ENCODE measurements around the gene HOXB5. TPM values are rescaled to one million over a fixed set of nuclear protein-coding genes. Genes with fewer than 3 reads are reported as not detected.

HOXB5 gene
- total RNA-seq, 1 experiment from 2014 or later, result not detected

DNA sequence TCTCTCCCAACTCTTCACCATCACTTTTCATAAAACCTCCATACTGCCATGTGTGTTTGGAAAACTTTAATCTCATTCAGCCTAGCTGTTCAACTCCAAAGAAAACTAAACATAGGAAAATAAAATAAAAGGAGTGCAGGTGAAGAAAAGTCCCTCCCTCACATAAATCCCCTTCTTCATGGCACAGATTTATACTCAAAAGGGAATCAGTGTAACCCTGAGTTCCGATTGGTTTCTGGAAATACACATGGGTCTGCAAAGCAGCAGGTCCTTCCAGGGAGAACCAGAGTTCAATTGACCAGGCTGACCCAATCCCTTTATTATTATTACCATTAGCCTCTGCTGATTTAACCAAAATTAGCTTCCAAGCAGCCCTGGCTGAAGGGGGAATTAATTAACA, 39.8 kb downstream of the HOXB5 start:
- H2BK120ac ChIP-seq (ENCODE audit: low read depth, low read length, poor library complexity, severe bottlenecking), result no peak overlapping the region
- H2BK5ac ChIP-seq (ENCODE audit: insufficient read length, low read length), result no peak overlapping the region
- no peak overlapping the region for H3K18ac ChIP-seq (ENCODE audit: insufficient read length, low read depth, low read length)
- peaks cover 3% of the 10 kb centered on the region for H4K20me1 ChIP-seq (ENCODE audit: control insufficient read depth, insufficient read depth, insufficient read length)
- H2BK12ac ChIP-seq (ENCODE audit: insufficient read length, low read depth, low read length), result no peak overlapping the region
- no peak overlapping the region for H4K5ac ChIP-seq (ENCODE audit: insufficient read length, low read depth, low read length)
- no peak overlapping the region for H3K4ac ChIP-seq (ENCODE audit: low read depth, low read length)
- Mint-ChIP-seq H3K36me3 (ENCODE audit: insufficient read depth in 1 of 3, low read depth in 3 of 3) (peaks cover 0 to 2% (median 0%) of the 10 kb centered on the region in 3 experiments; a peak in 1 of 7 replicates), H3K4me1 (peaks cover 16 to 36% of the 10 kb centered on the region in 2 experiments), H3K27ac (no peak overlapping the region; a peak in 1 of 7 replicates), H3K27me3 (ENCODE audit: low read depth) (peaks cover 99% of the 10 kb centered on the region), H3K9me3 (peaks cover 10% of the 10 kb centered on the region in 2 experiments; a peak in 4 of 5 replicates), H3K4me3 (no peak overlapping the region)
- H3K14ac ChIP-seq (ENCODE audit: insufficient read depth, low read length), result no peak overlapping the region
- no peaks in the 10 kb centered on the region for H3K9me3 ChIP-seq (ENCODE audit: control insufficient read depth, low read depth, low read length)
- no peak overlapping the region for H3K27ac ChIP-seq (ENCODE audit: insufficient read length, low read depth, low read length)
- H4K8ac ChIP-seq (replicated peaks; ENCODE audit: insufficient read length, low read depth, low read length), result no peak overlapping the region
- H2BK15ac ChIP-seq (ENCODE audit: low read depth, low read length), result no peak overlapping the region
- H2BK20ac ChIP-seq (ENCODE audit: low read depth, low read length, poor library complexity, severe bottlenecking), result no peak overlapping the region
- no peak overlapping the region for H3K23ac ChIP-seq (ENCODE audit: insufficient read length, low read depth, low read length)
- whole genome bisulfite sequencing (ENCODE audit: extremely low coverage, insufficient read length, low lambda C conversion rate), result no CpG with 5 or more reads among the region's 1 CpG
- peaks cover 91% of the 10 kb centered on the region for H3K27me3 ChIP-seq (ENCODE audit: insufficient read depth, low read length)
- H3K23me2 ChIP-seq (ENCODE audit: insufficient read length, low read depth, low read length, poor library complexity, severe bottlenecking), result no peaks in the 10 kb centered on the region
- H2AFZ ChIP-seq (ENCODE audit: low read length), result no peak overlapping the region
- no peak overlapping the region for H3K56ac ChIP-seq (ENCODE audit: insufficient read length, low read depth, low read length)
- DNase-seq, result no peak
- TF ChIP-seq CTCF (conservative IDR thresholded peaks at IDR 0.05), result no peak
- H4K91ac ChIP-seq (ENCODE audit: insufficient read length, low read depth, low read length), result no peak overlapping the region
- H3K4me2 ChIP-seq (ENCODE audit: insufficient read depth, insufficient read length, low read length), result no peak overlapping the region
- no peaks in the 10 kb centered on the region for H3K79me1 ChIP-seq (ENCODE audit: insufficient read depth, low read depth, low read length, poor library complexity, severe bottlenecking)
- no peaks in the 10 kb centered on the region for H3K79me2 ChIP-seq (ENCODE audit: insufficient read depth, low read length)
- H2AK5ac ChIP-seq (ENCODE audit: insufficient read length, low read length), result no peak overlapping the region
- H3T11ph ChIP-seq (ENCODE audit: low read length), result no peak overlapping the region
- no peaks in the 10 kb centered on the region for H3K4me1 ChIP-seq (ENCODE audit: insufficient read depth, low read length)
- no peak overlapping the region for H3K9ac ChIP-seq (ENCODE audit: extremely low read depth, insufficient read length, low read length)
